ENCODE results near the gene ERRFI1.

- no peak for TF ChIP-seq GATA2 (IDR thresholded peaks at IDR 0.05; ENCODE audit: low read depth, low read length)
- TF ChIP-seq GATA3 (IDR thresholded peaks at IDR 0.05; ENCODE audit: low read depth, low read length): no peak
Measured at GRCh38 chr1:8018492-8019228, 7.4 kb downstream of the ERRFI1 start.

All from SH-SY5Y (cell line).